Fibroblast of lung (primary cell): ENCODE results near the gene FGFR2. TPM values are rescaled to one million over a fixed set of nuclear protein-coding genes. Genes with fewer than 3 reads are reported as not detected.

Source experiments
- DNase-seq, 2 donors: peaks; one replicate each; pipeline versions ENCODE4 v3.0.0 to v3.0.0-alpha.2; 2010; ENCODE audit warnings: low read depth in 2 of 2
- H2AFZ ChIP-seq: 2 replicates; pipeline ENCODE4 v1.5.1; 2012; ENCODE audit warnings: low read length, control low read depth, inconsistent platforms
- H3K27ac ChIP-seq: 2 replicates; pipeline ENCODE4 v1.5.1; 2011; ENCODE audit warnings: low read length, control low read depth; ENCODE audit not compliant: insufficient read depth
- H3K27me3 ChIP-seq: 2 replicates; pipeline ENCODE4 v1.5.1; 2011; ENCODE audit warnings: mild to moderate bottlenecking, low read length; ENCODE audit not compliant: control insufficient read depth, insufficient read depth
- H3K36me3 ChIP-seq: 2 replicates; pipeline ENCODE4 v1.5.1; 2011; ENCODE audit warnings: low read length; ENCODE audit not compliant: control insufficient read depth, insufficient read depth
- H3K4me1 ChIP-seq: 2 replicates; pipeline ENCODE4 v1.5.1; 2011; ENCODE audit warnings: low read length; ENCODE audit not compliant: control insufficient read depth, insufficient read depth; ENCODE audit errors: extremely low read depth
- H3K4me2 ChIP-seq: 2 replicates; pipeline ENCODE4 v1.5.1; 2011; ENCODE audit warnings: low read length, control low read depth; ENCODE audit not compliant: insufficient read depth; ENCODE audit errors: extremely low read depth
- H3K4me3 ChIP-seq, 4 experiments: fragments of 200-600 bp in 1 of 4; sonication (generic) in 1 of 4; replicated peaks in 1 of 4; 2 replicates each; pipeline ENCODE4 v1.5.1; 2011 to 2016; ENCODE audit warnings: low read length in 4 of 4, low read depth in 3 of 4, mild to moderate bottlenecking in 3 of 4, control low read depth in 2 of 4, inconsistent platforms in 1 of 4, mixed read lengths in 1 of 4; ENCODE audit not compliant: insufficient read depth in 1 of 4; ENCODE audit errors: control extremely low read depth in 1 of 4
- H3K79me2 ChIP-seq: 2 replicates; pipeline ENCODE4 v1.5.1; 2012; ENCODE audit warnings: mild to moderate bottlenecking, low read length, inconsistent platforms; ENCODE audit not compliant: control insufficient read depth, insufficient read depth
- H3K9ac ChIP-seq: 2 replicates; pipeline ENCODE4 v1.5.1; 2011; ENCODE audit warnings: mild to moderate bottlenecking, low read length, control low read depth; ENCODE audit not compliant: insufficient read depth
- H3K9me3 ChIP-seq: 2 replicates; pipeline ENCODE4 v1.5.1; 2012; ENCODE audit warnings: low read depth, low read length; ENCODE audit not compliant: control insufficient read depth, insufficient read depth
- H4K20me1 ChIP-seq: 2 replicates; pipeline ENCODE4 v1.5.1; 2011; ENCODE audit warnings: low read length; ENCODE audit not compliant: control insufficient read depth, insufficient read depth; ENCODE audit errors: extremely low read depth
- CTCF ChIP-seq, 2 donors: IDR thresholded peaks in 1 of 2; conservative IDR thresholded peaks in 1 of 2; 1 replicate in 1 of 2; 2 replicates in 1 of 2; pipeline ENCODE4 v1.5.1; 2011 to 2012; ENCODE audit warnings: low read length in 2 of 2, control low read depth in 1 of 2, inconsistent platforms in 1 of 2, low read depth in 1 of 2, mild to moderate bottlenecking in 1 of 2
- EZH2 ChIP-seq: IDR thresholded peaks from 2 replicates; pipeline ENCODE4 v1.5.1; 2012; ENCODE audit warnings: low read length, control low read depth, mild to moderate bottlenecking; ENCODE audit errors: missing control alignments
- polyA plus RNA-seq, 2 donors: library from polyadenylated mRNA; depleted of rRNA in 1 of 2; stranded (reverse) in 1 of 2; unstranded in 1 of 2; fragments of >200 nt; gene quantifications; 2 replicates each; pipeline ENCODE4 v1.2.1, GENCODE V29; 2011 to 2012; ENCODE audit warnings: missing spikeins in 1 of 2
- total RNA-seq: library from RNA; depleted of rRNA; stranded (reverse); fragments of >200 nt; gene quantifications from 2 replicates; pipeline ENCODE4 v1.2.1, GENCODE V29; 2014

FGFR2 gene
- total and polyA plus RNA-seq, 2 donors (not counting 1 experiment from before 2014, with no cell fraction given): 0.10 to 0.17 TPM

GRCh38 chr10:121613456-121613855, 15.2 kb upstream of the FGFR2 start:
- Histone ChIP-seq H2AFZ (no peak overlapping the region), H3K79me2 (no peaks in the 10 kb centered on the region), H3K36me3 (no peaks in the 10 kb centered on the region)

GRCh38 chr10:121611393-121612159, 13.3 kb upstream of the FGFR2 start:
- Histone ChIP-seq H3K27ac (no peak overlapping the region), H4K20me1 (no peaks in the 10 kb centered on the region), H3K4me1 (no peaks in the 10 kb centered on the region), H3K27me3 (no peaks in the 10 kb centered on the region), H3K9ac (no peak overlapping the region), H3K79me2 (no peaks in the 10 kb centered on the region), H3K4me2 (no peak overlapping the region), H3K4me3 (no peak overlapping the region), H2AFZ (no peak overlapping the region), H3K36me3 (no peaks in the 10 kb centered on the region), H3K9me3 (no peaks in the 10 kb centered on the region)
- TF ChIP-seq CTCF (conservative IDR thresholded peaks at IDR 0.05 in 1 of 2, IDR thresholded peaks at IDR 0.05 in 1 of 2; ENCODE audit: low read depth in 1 of 2, low read length in 2 of 2) (no peak), EZH2 (no peak)
- DNase-seq: no peak

More at GRCh38 chr10:121613456-121613855, 15.2 kb upstream of the FGFR2 start:
- DNase-seq: no peak
- Histone ChIP-seq H3K9me3 (no peaks in the 10 kb centered on the region), H3K4me3 (no peak overlapping the region), H3K4me2 (no peak overlapping the region), H3K27ac (no peak overlapping the region), H3K9ac (no peak overlapping the region), H4K20me1 (no peaks in the 10 kb centered on the region), H3K27me3 (no peaks in the 10 kb centered on the region), H3K4me1 (no peaks in the 10 kb centered on the region)
- TF ChIP-seq EZH2 (no peak), CTCF (conservative IDR thresholded peaks at IDR 0.05 in 1 of 2, IDR thresholded peaks at IDR 0.05 in 1 of 2; ENCODE audit: low read depth in 1 of 2, low read length in 2 of 2) (no peak)

GRCh38 chr10:121610798-121611323, 12.6 kb upstream of the FGFR2 start:
- H3K4me3 ChIP-seq: no peak overlapping the region
- no peak overlapping the region for H3K9ac ChIP-seq
- H3K27me3 ChIP-seq: no peaks in the 10 kb centered on the region
- no peaks in the 10 kb centered on the region for H3K9me3 ChIP-seq
- H4K20me1 ChIP-seq: no peaks in the 10 kb centered on the region
- no peaks in the 10 kb centered on the region for H3K36me3 ChIP-seq
- DNase-seq: peak in 1 of 2 donors; percentile 25
- H3K4me2 ChIP-seq: no peak overlapping the region
- H3K79me2 ChIP-seq: no peaks in the 10 kb centered on the region
- no peak overlapping the region for H2AFZ ChIP-seq
- no peak overlapping the region for H3K27ac ChIP-seq
- no peaks in the 10 kb centered on the region for H3K4me1 ChIP-seq
- TF ChIP-seq EZH2: no peak
- TF ChIP-seq CTCF (conservative IDR thresholded peaks at IDR 0.05 in 1 of 2, IDR thresholded peaks at IDR 0.05 in 1 of 2; ENCODE audit: low read depth in 1 of 2, low read length in 2 of 2): no peak
